ENCODE data around the gene SIX1.

Gene SIX1

DNA sequence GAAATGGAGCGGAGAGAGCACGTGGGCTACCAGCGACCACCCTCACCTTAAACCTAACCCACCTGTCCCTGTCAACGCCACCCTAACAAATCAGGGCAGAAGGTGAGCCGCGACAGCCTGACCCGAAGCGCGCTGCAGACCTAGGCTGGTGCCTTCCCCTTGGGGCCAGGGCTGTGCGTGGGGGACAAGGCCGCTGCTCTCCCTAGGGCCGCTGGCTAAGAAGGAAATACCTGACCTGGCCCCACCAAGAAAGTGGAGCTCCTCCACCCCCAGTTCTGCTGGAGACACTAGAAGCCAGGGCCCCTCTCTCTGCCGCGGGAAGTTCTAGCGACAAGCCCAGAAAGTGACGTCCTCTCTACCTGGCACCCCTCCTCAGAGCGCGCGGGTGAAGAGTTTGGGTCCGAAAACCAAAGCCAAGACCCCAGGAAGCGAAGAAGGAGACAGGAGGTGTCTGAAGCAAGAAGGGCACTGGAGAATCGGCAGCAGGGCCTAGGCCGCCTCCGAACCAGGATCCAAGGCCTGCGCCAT is 7.5 kb downstream of the SIX1 start:
- DNase-seq, result no peak

DNA sequence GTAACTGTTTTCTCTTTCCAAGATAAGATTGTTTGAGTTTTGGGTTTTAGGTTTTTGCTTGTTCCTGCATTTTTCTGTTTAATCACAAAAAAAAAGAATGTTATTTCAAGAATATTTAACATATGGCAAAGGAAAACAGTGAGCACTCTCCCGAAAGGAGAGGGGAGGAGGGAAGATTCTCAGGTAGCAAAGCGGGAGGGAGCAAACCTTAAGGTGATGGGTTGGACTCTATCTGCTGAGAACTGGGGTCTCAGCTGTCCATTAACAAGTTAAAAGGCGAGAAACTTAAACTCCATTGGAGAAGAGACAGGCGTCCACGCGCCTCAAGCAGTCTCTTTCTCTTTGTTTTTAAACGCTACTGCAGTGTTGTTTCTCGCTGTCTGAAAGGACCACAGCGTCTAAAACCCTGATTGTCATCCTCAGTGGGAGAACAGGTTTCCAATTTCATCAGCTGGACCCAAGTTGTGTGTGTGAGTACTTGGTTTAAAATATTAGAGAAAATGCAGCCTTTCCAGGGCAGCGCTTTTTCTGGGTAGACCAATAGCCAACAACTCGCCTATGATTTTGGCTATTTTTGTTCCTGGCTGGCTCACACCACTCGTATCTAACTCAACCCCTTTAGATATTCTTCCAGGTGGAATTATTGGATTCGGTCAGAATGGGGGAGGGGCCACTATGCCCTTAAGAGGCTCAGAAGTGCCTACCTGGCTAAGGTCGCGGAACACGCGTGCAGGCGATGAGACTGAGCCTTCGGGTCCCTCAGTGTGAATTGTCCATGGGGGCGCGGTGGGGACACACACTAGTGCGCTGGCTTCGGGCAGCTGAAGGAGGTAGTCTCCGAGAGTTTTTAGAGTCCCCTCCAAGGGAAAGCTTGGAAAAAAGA is 8.2 kb downstream of the SIX1 start:
- DNase-seq, result no peak

DNA sequence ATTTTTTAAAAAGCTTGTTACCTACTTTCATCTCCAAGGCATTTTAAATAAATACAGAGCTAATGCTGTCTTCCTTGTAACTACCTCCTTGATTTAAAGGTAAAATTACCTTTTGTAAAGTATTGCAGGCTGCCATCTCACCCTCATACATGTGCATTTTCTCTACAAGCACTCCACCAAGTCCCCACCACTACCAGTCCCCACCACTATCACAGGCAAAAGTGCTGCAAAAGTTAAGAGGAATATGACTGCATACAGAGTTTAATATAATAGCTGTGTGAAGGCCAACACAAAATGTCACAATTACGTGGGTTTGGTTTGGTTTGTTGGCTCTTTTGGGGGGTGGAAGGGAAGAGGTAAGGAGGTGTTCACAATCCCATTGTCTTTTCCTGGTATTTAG is 9.6 kb downstream of the SIX1 start:
- no peak for DNase-seq

DNA sequence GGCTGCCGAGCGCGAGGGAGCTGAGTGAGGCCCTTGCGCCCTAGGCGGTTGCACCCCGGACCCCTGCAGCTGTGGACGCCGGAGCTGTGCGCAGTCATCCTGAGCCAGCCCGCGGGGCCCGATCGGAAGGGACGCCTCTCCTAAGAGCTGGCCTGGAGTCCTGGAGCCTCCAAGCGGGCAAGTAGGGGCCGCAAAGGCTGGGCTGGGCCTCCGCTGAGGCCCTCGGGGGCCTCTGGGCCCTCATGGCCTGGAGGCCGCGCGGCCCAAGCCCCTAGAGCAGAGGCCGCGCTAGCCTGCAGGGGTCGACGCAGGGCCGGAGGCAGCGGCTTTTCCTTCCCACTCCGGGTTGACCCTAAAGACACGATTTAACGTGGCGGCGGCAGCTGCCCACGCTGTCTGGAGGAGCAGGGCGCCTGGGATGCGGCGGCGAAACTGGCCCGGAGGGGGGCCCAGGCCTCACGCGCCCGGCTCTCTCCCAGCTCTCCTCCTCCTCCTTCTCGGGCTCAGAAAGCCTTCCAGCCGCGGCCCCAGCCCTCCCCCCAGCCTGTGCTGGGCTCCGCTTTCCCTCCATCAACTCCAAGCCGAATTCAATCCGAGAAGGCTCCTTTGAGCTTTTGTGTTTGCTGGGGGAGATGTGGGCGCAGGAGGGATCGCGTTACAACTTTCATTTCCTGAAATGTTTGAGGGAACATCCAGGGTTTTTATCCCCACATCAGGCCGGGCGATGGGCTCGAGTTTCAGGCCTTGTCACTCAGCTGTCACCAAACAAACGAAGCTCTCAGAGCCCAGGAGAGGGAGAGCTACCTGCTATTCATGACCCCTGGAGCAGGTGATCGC is 11.6 kb downstream of the SIX1 start:
- DNase-seq, result no peak

DNA sequence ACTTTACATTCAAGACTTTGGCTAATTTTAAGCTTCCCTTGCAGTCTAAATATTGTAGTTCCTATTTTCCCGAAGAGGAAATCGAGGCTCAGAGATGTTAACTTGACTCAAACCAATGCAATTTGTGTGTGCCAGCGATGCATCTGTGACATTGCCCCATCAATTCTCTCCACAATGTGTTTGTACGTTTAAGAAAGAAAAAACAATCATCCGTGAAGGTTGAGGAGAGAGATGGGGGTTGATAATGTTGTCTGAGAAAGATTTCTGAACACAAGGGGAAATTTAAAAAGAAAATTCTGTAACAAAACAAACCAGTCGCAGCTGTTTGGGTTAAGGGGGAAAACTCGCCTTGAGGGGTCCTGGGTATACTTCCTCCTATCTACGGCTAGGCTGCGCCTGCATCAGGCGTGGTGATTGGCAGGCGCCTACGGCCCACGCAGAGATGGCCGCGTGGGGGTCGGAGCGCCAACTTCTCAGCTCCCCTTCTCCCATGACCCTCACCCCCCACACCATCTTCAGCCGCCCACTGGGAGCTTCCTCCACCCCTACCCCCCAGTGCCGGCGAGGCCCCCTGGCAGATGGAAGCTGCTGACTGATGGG is 12.3 kb downstream of the SIX1 start:
- no peak for DNase-seq

DNA sequence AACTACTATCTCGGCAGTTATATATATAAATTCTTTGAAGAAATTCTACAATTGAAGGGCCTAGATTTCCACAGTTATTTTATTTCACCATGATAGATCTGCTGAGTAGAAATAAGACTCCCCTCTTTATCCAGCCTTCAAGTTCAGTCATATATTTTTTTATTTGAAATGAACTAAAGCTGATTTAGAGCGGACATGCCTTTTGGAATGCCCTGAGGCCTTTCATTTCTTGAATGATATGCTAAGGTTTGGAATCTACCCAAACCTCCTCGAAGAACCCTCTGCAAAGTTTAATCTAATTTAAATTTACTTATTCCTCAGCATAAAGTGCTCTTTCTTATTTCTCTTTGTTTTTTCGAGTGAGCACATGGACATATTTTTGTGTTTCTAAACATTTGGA is 15.1 kb downstream of the SIX1 start:
- DNase-seq, result no peak

DNA sequence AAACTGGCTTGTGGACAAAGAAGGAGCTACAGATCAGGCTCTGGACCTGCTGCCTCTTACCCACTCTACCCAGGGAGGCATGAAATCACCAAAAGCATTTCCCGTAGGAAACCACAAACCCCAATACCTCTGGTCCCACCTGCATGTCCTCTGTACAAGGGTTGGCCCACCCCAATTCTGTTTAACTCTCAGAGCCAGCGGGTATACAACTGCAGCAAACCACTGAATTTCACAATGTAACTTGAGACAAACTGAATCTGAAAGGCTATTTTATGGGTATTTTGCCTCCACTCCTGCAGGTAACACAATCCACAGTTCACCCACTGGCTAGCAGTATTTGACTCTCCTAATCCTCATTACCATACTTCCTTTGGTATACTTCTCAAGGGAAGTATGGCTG is 16.5 kb downstream of the SIX1 start:
- no peak for DNase-seq

DNA sequence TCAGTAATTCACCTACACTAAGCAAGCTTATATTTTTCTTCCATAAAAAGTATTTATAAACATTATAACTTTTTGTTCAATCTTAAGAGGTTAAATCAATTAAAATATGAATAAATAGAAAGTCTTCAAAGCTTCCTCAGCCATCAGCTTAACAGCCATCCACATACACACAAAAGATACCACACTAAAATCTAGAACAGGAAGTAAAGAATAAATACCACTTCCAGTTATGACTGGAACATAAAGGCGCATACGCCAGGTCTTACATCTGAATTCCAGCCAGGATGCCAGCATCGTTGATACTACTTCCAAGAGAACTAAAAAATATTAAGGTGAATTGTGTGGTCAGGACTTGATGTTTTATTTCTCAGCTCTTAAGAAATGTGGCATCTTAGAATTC is 17.0 kb downstream of the SIX1 start:
- DNase-seq, result no peak

DNA sequence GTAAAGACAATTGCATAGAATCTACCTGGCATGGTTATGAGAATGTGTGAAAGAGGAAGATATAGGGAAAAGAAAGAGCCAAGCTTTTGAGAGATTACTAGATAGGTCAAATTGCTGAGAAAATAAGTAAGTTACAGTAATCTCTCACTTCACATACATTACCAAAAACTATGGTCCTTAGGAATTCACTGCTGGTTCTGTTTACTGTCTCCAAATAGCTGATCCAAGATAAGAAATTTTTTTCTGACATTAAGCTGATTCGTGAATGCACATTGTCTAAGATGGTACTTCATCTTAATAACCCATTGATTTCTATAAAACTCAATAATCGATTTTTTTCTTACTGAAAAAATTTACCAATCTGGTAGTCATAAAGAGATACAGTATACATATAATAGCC is 17.4 kb downstream of the SIX1 start:
- no peak for DNase-seq

DNA sequence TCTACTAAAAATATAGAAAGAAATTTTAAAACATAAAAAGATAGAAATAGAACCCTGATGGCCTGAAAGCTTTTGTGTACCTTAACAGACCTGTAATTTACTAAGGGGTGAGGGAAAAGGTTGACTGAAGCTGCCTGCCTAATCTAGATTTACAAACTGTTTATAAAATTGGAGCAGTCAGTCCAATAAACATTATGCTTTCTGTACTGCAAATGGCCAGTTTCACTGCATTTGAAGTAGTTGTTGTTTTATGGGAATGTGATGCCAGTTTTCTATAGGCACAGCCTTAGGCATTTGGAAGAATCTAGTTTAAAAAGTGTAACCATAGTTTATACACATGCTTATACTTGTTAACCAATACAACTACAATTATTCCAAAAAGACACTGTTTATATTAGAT is 19.1 kb downstream of the SIX1 start:
- no peak for DNase-seq

DNA sequence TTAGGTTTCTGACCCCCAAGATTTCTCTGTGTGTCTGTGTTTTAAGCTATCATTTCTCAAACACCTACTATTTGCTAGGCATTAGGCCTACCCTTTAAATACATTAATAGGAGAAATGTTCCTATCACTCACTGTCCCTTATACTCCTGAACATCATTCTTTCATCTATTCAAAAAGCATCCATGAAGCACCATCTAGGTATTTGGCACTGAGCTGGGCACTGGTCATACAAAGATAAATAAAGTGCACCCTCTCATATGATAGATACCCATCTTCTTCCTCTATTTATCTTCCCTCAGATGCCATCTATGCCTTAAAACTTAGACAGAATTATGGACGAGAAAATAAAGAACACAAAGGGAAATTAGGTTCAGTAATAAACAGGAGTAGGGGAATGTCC is 20.4 kb downstream of the SIX1 start:
- DNase-seq, result no peak

DNA sequence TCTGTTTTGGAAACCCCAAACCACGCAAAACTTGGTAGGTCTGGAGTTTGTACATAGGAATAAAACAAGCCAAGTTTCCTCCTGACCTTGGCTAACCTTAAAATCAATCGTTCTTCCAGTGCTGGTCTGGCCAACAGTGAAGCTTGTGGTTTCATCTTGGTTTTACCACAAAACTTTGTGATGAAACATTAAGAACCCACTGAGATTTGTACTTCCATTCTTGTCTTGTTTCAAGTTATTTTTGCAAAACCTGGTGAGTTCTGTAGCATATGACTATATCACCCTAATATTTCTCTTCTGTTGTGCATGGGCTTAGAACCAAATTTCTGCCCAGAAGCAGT is 26.4 kb downstream of the SIX1 start:
- no peak for DNase-seq

DNA sequence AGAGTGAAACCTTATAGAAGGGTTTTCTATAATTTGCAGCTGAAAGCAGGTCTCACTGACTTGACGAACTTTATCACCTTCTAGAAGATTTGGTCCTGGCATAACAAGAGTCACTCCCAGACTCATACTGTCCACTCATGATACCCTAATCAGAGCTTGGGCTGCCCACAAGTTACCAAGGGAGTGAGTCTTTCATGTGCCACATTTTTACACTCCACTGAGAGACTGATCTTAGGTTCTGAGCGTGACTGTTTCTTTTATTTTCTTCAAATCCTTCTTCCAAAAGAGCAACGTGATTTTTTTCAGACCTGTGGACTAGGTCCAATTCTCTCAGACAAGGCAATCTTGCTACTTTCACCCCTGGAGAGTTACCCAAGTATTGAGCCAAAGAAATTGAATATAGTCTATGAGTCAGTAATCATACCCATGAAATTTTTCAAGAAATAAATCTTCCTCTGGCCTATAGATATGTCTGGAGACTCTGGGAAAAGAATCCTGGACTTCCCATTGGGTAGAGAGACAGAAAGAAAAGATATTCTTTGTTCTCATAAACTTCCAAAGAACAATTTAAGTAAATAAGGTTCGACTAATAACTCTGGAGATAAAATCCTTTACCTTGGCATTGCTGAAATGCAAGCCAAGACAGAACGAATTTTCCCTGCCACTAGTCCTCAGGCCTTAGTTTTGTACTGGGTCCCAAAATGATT is 26.9 kb downstream of the SIX1 start:
- no peak for DNase-seq

DNA sequence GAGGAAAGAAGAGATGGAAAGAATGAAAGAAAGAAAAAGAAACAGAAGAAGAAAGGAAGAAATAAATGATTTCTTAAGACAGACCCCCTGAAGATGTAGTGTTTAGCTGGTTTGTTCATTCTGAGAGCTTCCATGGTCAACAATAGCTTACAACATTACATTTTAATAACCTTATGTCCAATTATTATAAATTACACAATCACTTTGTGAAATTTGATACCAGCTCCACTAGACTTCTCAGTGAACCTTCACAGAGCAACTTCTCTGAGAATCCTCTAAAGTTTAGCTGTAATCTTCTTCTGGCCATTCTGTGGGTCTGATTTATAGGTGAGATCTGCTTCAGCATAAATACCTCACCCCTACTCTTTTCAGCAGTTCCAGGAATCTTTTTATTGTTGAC is 27.9 kb downstream of the SIX1 start:
- DNase-seq, result no peak

DNA sequence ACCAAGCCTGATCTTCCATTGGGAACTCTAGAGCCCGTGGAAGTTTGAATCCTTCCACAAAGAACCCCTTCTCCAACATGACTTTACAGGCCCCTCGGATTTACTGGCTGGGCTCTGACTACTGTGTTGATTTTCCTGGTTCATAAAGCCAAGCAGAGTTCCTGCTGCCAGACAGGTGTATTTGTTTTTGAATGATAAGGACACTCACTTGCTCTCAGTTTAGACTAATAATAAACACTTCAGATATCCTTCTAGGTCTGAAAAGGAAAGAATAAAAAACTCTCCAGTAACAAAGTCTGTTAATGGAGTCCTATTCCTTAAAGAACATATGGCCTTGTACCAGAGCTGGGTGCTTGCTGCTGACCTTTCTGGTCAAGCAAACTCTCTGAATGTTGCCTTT is 31.0 kb downstream of the SIX1 start:
- DNase-seq, result no peak

DNA sequence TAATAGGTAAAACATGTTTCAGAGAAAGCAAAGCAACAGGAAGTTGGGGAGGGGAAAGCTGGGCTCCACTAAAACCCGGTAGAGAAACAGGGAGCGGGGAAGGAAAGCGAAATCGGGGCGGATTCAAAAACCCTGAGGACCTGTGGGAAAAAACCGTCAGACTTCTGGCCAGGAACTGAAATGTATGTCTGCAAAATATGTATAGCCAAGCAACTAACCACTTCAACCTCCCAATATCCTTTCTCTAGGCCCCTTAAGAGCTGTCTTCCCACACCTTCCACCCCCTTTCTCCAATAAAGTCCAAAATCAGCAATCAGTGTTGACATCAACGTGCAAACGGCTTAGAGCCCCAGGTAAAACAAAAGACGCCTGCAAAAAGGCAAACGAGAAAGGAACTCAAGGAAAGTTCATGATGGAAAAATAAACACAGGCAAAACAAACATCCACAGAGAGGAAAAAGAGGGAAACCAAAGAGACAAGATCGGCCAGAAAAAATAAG is 32.8 kb downstream of the SIX1 start:
- DNase-seq, result no peak

DNA sequence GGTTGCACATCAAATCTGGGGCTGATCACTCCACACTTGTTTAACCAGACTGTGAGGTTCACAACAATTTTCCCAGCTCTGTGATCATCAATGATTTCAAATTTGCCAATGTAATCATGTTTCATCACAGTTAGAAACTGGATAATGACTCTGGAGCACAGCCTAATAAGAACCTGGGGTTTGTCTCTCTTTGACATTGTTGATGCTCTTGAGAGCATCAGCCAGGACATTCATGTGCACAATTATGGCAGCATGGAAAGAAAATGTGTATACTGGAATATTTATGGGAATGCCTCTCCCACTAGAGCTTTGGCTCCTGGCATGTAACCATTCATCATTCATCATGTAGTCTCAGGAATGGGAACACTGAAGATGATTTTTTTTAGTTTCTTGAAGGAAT is 47.0 kb downstream of the SIX1 start:
- no peak for DNase-seq

DNA sequence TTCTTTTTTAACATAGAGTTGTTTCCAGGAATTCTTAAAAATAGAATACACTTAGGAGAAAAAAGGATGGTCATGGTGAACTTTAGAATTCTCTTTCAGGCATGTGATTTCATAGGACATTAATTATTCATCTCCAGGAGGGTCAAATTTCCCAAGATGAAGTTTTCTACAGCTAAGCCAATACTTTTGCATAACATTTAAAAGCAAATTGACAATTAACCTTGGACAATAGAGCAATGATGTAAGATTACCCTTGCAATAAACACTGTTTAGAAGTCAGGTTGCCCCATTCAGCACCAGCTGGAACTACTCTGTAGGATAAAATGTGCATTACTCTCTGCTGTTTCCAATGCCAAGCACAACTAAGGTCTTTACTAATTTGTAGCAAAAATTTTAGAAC is 49.5 kb downstream of the SIX1 start:
- no peak for DNase-seq

DNA sequence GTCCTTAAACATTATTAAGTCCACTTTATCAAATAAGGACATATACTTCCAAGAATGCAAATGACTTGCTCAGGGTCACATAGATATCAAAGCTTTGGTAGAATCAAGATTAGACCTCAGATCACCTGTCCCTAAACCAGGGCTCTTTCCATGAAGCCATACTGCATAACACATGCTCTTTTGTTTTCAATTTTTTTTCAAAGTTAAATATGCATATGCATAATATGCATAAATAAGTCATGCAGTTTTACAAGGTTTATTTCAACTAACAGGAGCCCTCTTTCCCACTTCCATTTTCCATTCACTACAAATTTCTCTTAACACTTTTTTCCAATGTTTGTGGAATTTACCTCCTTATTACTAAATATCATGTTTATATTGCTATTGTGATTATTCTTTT is 53.1 kb downstream of the SIX1 start:
- DNase-seq, result no peak

DNA sequence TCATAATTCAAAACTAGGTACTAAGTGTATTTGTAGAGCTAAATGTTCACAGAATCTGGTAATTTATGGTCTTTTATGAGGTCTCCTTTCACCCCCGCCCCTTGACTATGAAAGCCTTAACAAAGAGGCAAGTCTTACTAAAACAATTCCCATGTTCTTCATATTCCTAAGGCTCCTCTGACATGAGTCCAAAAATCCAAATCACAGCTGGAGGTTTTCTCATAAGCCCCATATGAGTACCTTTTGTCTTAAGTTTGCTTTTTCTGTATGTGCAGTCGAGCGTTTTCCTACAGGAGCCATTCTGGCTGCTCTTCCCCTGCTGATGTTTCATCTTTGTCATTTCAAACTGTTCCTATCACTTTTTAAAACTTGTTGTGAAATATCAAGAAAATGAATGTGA is 55.2 kb downstream of the SIX1 start:
- no peak for DNase-seq
